SK-N-SH (cell line): ENCODE results near the gene HDAC4. TPM values are rescaled to one million over a fixed set of nuclear protein-coding genes. Genes with fewer than 3 reads are reported as not detected.

Experiments
- CTCF ChIA-PET: fragments of 300-600, 350-600 bp; formaldehyde crosslinking; extraction: SDS; loops from one replicate; lab custom pipeline; 2021; lab: Yijun Ruan, JAX
- POLR2A ChIA-PET: fragments of 350-600 bp; sonication (Branson Sonifier 250); formaldehyde crosslinking; extraction: SDS; loops from one replicate; lab custom pipeline; 2020; ENCODE audit warnings: antibody characterized with exemption, inconsistent platforms; lab: Yijun Ruan, JAX
- DNase-seq: peaks from one replicate; pipeline ENCODE4 v3.0.0; 2012
- H2AFZ ChIP-seq: fragments of 200-600 bp; sonication (generic); 2 replicates; pipeline ENCODE4 v1.8.1; 2016; ENCODE audit warnings: antibody characterized with exemption, mild to moderate bottlenecking, low read depth
- H3F3A ChIP-seq: fragments of 200-600 bp; sonication (generic); replicated peaks from 2 replicates; pipeline ENCODE3; 2016; ENCODE audit warnings: antibody characterized with exemption, mild to moderate bottlenecking; ENCODE audit not compliant: insufficient read depth
- H3K27ac ChIP-seq, 2 experiments: fragments of 200-500 bp in 1 of 2; fragments of 200-600 bp in 1 of 2; sonication (Bioruptor generic) in 1 of 2; sonication (generic), shearing (Covaris generic) in 1 of 2; 2 replicates each; pipeline versions ENCODE4 v1.5.1 to v1.6.1; 2014 to 2016; ENCODE audit warnings: low read depth in 2 of 2, inconsistent platforms in 1 of 2, low read length in 1 of 2, mild to moderate bottlenecking in 1 of 2, mixed read lengths in 1 of 2
- H3K27me3 ChIP-seq: fragments of 200-600 bp; sonication (generic), shearing (Covaris generic); 2 replicates; pipeline ENCODE4 v1.6.1; 2016; ENCODE audit warnings: mixed run types; ENCODE audit not compliant: insufficient read depth
- H3K36me3 ChIP-seq, 2 experiments: fragments of 200-500 bp in 1 of 2; fragments of 200-600 bp in 1 of 2; sonication (Bioruptor generic) in 1 of 2; sonication (generic) in 1 of 2; replicated peaks in 1 of 2; 2 replicates each; pipeline versions ENCODE3 to v1.5.1; 2014 to 2016; ENCODE audit warnings: low read length in 1 of 2, mild to moderate bottlenecking in 1 of 2; ENCODE audit not compliant: insufficient read depth in 2 of 2, control insufficient read depth in 1 of 2
- H3K4me1 ChIP-seq, 2 experiments: fragments of 200-500 bp in 1 of 2; fragments of 200-600 bp in 1 of 2; sonication (Bioruptor generic) in 1 of 2; sonication (generic), shearing (Covaris generic) in 1 of 2; 2 replicates each; pipeline versions ENCODE4 v1.5.1 to v1.6.1; 2014 to 2016; ENCODE audit warnings: low read depth in 1 of 2, low read length in 1 of 2, mixed run types in 1 of 2; ENCODE audit not compliant: insufficient read depth in 2 of 2, control insufficient read depth in 1 of 2
- H3K4me2 ChIP-seq: fragments of 200-600 bp; sonication (generic), shearing (Covaris generic); 2 replicates; pipeline ENCODE4 v1.6.1; 2017; ENCODE audit warnings: mixed run types
- H3K4me3 ChIP-seq, 2 experiments: fragments of 200-500 bp in 1 of 2; fragments of 200-600 bp in 1 of 2; sonication (Bioruptor generic) in 1 of 2; sonication (generic), shearing (Covaris generic) in 1 of 2; 2 replicates each; pipeline versions ENCODE4 v1.5.1 to v1.8.1; 2014 to 2016; ENCODE audit warnings: low read depth in 2 of 2, inconsistent platforms in 1 of 2, low read length in 1 of 2, mild to moderate bottlenecking in 1 of 2, mixed read lengths in 1 of 2, moderate library complexity in 1 of 2
- H3K79me2 ChIP-seq: fragments of 200-600 bp; sonication (generic); 2 replicates; pipeline ENCODE4 v1.8.1; 2017; ENCODE audit warnings: mild to moderate bottlenecking; ENCODE audit not compliant: insufficient read depth
- H3K9ac ChIP-seq: fragments of 200-600 bp; sonication (generic); 2 replicates; pipeline ENCODE4 v1.6.1; 2017; ENCODE audit warnings: mixed run types
- H3K9me2 ChIP-seq: fragments of 200-600 bp; sonication (generic); 2 replicates; pipeline ENCODE4 v1.6.1; 2017; ENCODE audit warnings: mixed run types
- H3K9me3 ChIP-seq: fragments of 200-600 bp; sonication (generic); 2 replicates; pipeline ENCODE4 v1.6.1; 2017; ENCODE audit warnings: mixed run types, mild to moderate bottlenecking, moderate library complexity
- H4K20me1 ChIP-seq: fragments of 200-600 bp; sonication (generic); 2 replicates; pipeline ENCODE4 v1.6.1; 2017; ENCODE audit warnings: mild to moderate bottlenecking, mixed run types; ENCODE audit not compliant: insufficient read depth
- CHD2 ChIP-seq: fragments of 150-350 bp; IDR thresholded peaks from 2 replicates; pipeline ENCODE4 v1.6.1; 2018; ENCODE audit warnings: low read length; ENCODE audit not compliant: partially characterized antibody
- GATA2 ChIP-seq: sonication (generic); formaldehyde crosslinking; IDR thresholded peaks from 2 replicates; pipeline ENCODE4 v1.5.0; 2020; ENCODE audit warnings: mild to moderate bottlenecking, missing genetic modification reagents
- IRF3 ChIP-seq: fragments of 150-350 bp; IDR thresholded peaks from 2 replicates; pipeline ENCODE4 v1.6.1; 2016; ENCODE audit warnings: mild to moderate bottlenecking, low read depth, low read length
- JUND ChIP-seq: IDR thresholded peaks from 2 replicates; pipeline ENCODE4 v1.4.0; 2012
- MEF2A ChIP-seq: IDR thresholded peaks from 2 replicates; pipeline ENCODE4 v1.4.0; 2012; ENCODE audit warnings: low read depth, borderline replicate concordance
- MXI1 ChIP-seq: IDR thresholded peaks from 2 replicates; pipeline ENCODE4 v1.6.1; 2012; ENCODE audit warnings: mild to moderate bottlenecking, low read depth, low read length, improper control_type of control experiment
- RAD21 ChIP-seq: IDR thresholded peaks from 2 replicates; pipeline ENCODE4 v1.6.1; 2012; ENCODE audit warnings: mild to moderate bottlenecking, low read length
- RCOR1 ChIP-seq: fragments of 150-350 bp; IDR thresholded peaks from 2 replicates; pipeline ENCODE4 v1.6.1; 2017; ENCODE audit warnings: antibody characterized with exemption, low read length
- RXRA ChIP-seq: IDR thresholded peaks from 2 replicates; pipeline ENCODE4 v1.4.0; 2012; ENCODE audit warnings: low read depth, mild to moderate bottlenecking, borderline replicate concordance
- SMC3 ChIP-seq: IDR thresholded peaks from 2 replicates; pipeline ENCODE4 v1.6.1; 2012; ENCODE audit warnings: low read depth, low read length, improper control_type of control experiment
- TCF12 ChIP-seq: IDR thresholded peaks from 2 replicates; pipeline ENCODE4 v1.4.0; 2012
- TEAD4 ChIP-seq: IDR thresholded peaks from 2 replicates; pipeline ENCODE4 v1.4.0; 2012; ENCODE audit warnings: mild to moderate bottlenecking, borderline replicate concordance; ENCODE audit not compliant: insufficient read depth
- ZBTB33 ChIP-seq: IDR thresholded peaks from 2 replicates; pipeline ENCODE4 v1.4.0; 2012; ENCODE audit warnings: low read depth, borderline replicate concordance
- WGBS: methylation state at CpG from one replicate; pipeline ENCODE4 v1.1.6; 2017; ENCODE audit warnings: low lambda C conversion rate; 5-methylcytosine and 5-hydroxymethylcytosine counted together
- polyA plus RNA-seq, 3 experiments: library from polyadenylated mRNA; depleted of rRNA; stranded (reverse); fragments of >200 nt; gene quantifications; 2 replicates each; pipeline ENCODE4 v1.2.3, GENCODE V29; 2012

HDAC4 gene
- polyA plus RNA-seq, 1 of the 3 experiments (the other 2 are of a cell fraction) = 5.5 TPM

GRCh38 chr2:239262484-239263230 is 138.2 kb downstream of the HDAC4 start:
- ChIA-PET POLR2A (no interaction called here), CTCF (no interaction called here)
- no peak overlapping the region for H2AFZ ChIP-seq
- peaks cover 26 to 73% of the 10 kb centered on the region in 2 experiments; a peak in 2 of 4 replicates for H3K4me1 ChIP-seq
- H3K4me2 ChIP-seq = no peak overlapping the region
- peaks cover 2% of the 10 kb centered on the region for H3F3A ChIP-seq
- H3K9ac ChIP-seq = no peak overlapping the region
- H3K79me2 ChIP-seq = peaks cover 23% of the 10 kb centered on the region; the same call in 1 of the 2 replicates
- H4K20me1 ChIP-seq = no peaks in the 10 kb centered on the region
- 92% methylated on average over 21 of the region's 23 CpGs for WGBS
- H3K4me3 ChIP-seq = no peak overlapping the region
- H3K9me2 ChIP-seq = no peaks in the 10 kb centered on the region
- no peaks in the 10 kb centered on the region for H3K27me3 ChIP-seq
- H3K36me3 ChIP-seq = no peaks in the 10 kb centered on the region
- peak; percentile 66 for DNase-seq
- peak overlapping the region in 1 of 2 experiments; percentile 53; a peak in 1 of 4 replicates for H3K27ac ChIP-seq
- TF ChIP-seq TEAD4 (no peak), GATA2 (no peak), JUND (no peak), MXI1 (no peak), RAD21 (no peak), IRF3 (no peak), MEF2A (no peak), SMC3 (no peak), RCOR1 (no peak), TCF12 (no peak)
- TF ChIP-seq, all 33 proteins: peak for 0
- no peaks in the 10 kb centered on the region for H3K9me3 ChIP-seq

- Histone ChIP-seq H3K4me1 (peaks cover 30 to 66% of the 10 kb centered on the region in 2 experiments; a peak in 2 of 4 replicates), H3K9me2 (no peaks in the 10 kb centered on the region), H3K9me3 (no peaks in the 10 kb centered on the region), H3K4me3 (no peak overlapping the region), H3K36me3 (no peaks in the 10 kb centered on the region), H2AFZ (no peak overlapping the region), H3K79me2 (peaks cover 23% of the 10 kb centered on the region; the same call in 1 of the 2 replicates), H3K9ac (no peak overlapping the region), H3K4me2 (no peak overlapping the region), H4K20me1 (no peaks in the 10 kb centered on the region), H3F3A (peaks cover 9% of the 10 kb centered on the region), H3K27me3 (no peaks in the 10 kb centered on the region), H3K27ac (peak overlapping the region in 1 of 2 experiments; percentile 58; a peak in 1 of 4 replicates)
- TF ChIP-seq SMC3 (no peak), RXRA (no peak), ZBTB33 (no peak), JUND (no peak), CHD2 (no peak)
- no peak for DNase-seq
- ChIA-PET CTCF (no interaction called here), POLR2A (no interaction called here)
- 89% methylated on average over 9 of the region's 22 CpGs for WGBS
Observed at GRCh38 chr2:239261796-239262483, 138.9 kb downstream of the HDAC4 start.
